IMR-90 (cell line): Measurements from ENCODE around the gene MYH6. TPM values are rescaled to one million over a fixed set of nuclear protein-coding genes. Genes with fewer than 3 reads are reported as not detected.

ENCODE experiments used
- ATAC-seq: fragments of 200-7000 bp; cut with Tn5 transposase; 2 replicates; pipeline ENCODE4 v1.9.1; 2020; ENCODE audit warnings: low read depth, mild to moderate bottlenecking, moderate library complexity
- BruUV-seq: library from RNA; stranded (reverse); fragments of 400-500 nt; replicated peaks from 2 replicates; lab custom pipeline; 2021; lab: Mats Ljungman, UMichigan
- CTCF ChIA-PET: fragments of 300-600 bp; formaldehyde crosslinking; extraction: SDS; loops from one replicate; lab custom pipeline; 2021; ENCODE audit warnings: antibody characterized with exemption; lab: Yijun Ruan, JAX
- POLR2A ChIA-PET: fragments of 300-600 bp; sonication (Branson Sonifier 250); formaldehyde crosslinking; loops from one replicate; lab custom pipeline; 2022; ENCODE audit warnings: antibody characterized with exemption; ENCODE audit not compliant: unreplicated experiment; lab: Charles Lee
- DNase-seq: peaks from one replicate; pipeline ENCODE4 v3.0.0; 2013
- H2AFZ ChIP-seq: replicated peaks from 2 replicates; pipeline ENCODE3; 2013; ENCODE audit warnings: low read length, mild to moderate bottlenecking; ENCODE audit not compliant: poor library complexity
- H2AK5ac ChIP-seq: 2 replicates; pipeline ENCODE4 v1.6.1; 2013; ENCODE audit warnings: low read depth, low read length, inconsistent platforms
- H2AK9ac ChIP-seq: replicated peaks from 2 replicates; pipeline ENCODE3; 2013; ENCODE audit warnings: mild to moderate bottlenecking, low read depth, low read length, moderate library complexity; ENCODE audit not compliant: poor library complexity
- H2BK120ac ChIP-seq: 2 replicates; pipeline ENCODE4 v1.6.1; 2013; ENCODE audit warnings: low read depth, low read length, inconsistent platforms
- H2BK15ac ChIP-seq: 3 replicates; pipeline ENCODE4 v1.6.1; 2013; ENCODE audit warnings: low read depth, low read length, inconsistent platforms
- H2BK20ac ChIP-seq: 2 replicates; pipeline ENCODE4 v1.6.1; 2013; ENCODE audit warnings: low read depth, mild to moderate bottlenecking, inconsistent platforms, low read length, moderate library complexity
- H2BK5ac ChIP-seq: 2 replicates; pipeline ENCODE4 v1.6.1; 2013; ENCODE audit warnings: mild to moderate bottlenecking, low read depth, low read length, inconsistent platforms; ENCODE audit not compliant: poor library complexity, severe bottlenecking
- H3K14ac ChIP-seq: replicated peaks from 2 replicates; pipeline ENCODE4 v1.6.1; 2013; ENCODE audit warnings: low read depth, low read length, inconsistent platforms
- H3K18ac ChIP-seq: 2 replicates; pipeline ENCODE4 v1.6.1; 2013; ENCODE audit warnings: low read depth, low read length, control low read depth
- H3K23ac ChIP-seq: 2 replicates; pipeline ENCODE4 v1.6.1; 2013; ENCODE audit warnings: low read depth, low read length, inconsistent platforms
- H3K27ac ChIP-seq: 2 replicates; pipeline ENCODE4 v1.5.1; 2013; ENCODE audit warnings: mild to moderate bottlenecking, control low read depth, low read length; ENCODE audit not compliant: insufficient read depth
- H3K27me3 ChIP-seq: 2 replicates; pipeline ENCODE4 v1.6.1; 2013; ENCODE audit warnings: low read length; ENCODE audit not compliant: control insufficient read depth, insufficient read depth
- H3K36me3 ChIP-seq: 2 replicates; pipeline ENCODE4 v1.6.1; 2013; ENCODE audit warnings: low read length, mixed read lengths; ENCODE audit not compliant: control insufficient read depth, insufficient read depth
- H3K4ac ChIP-seq: 2 replicates; pipeline ENCODE4 v1.6.1; 2013; ENCODE audit warnings: low read depth, low read length, inconsistent platforms
- H3K4me1 ChIP-seq: 2 replicates; pipeline ENCODE4 v1.6.1; 2013; ENCODE audit warnings: low read length, mixed read lengths; ENCODE audit not compliant: control insufficient read depth, insufficient read depth
- H3K4me2 ChIP-seq: 2 replicates; pipeline ENCODE4 v1.6.1; 2013; ENCODE audit warnings: low read depth, mild to moderate bottlenecking, control low read depth, low read length, moderate library complexity
- H3K4me3 ChIP-seq: 2 replicates; pipeline ENCODE4 v1.5.1; 2013; ENCODE audit warnings: low read depth, mild to moderate bottlenecking, control low read depth, low read length, moderate library complexity; ENCODE audit not compliant: insufficient read depth
- H3K56ac ChIP-seq: 2 replicates; pipeline ENCODE4 v1.6.1; 2013; ENCODE audit warnings: low read length, inconsistent platforms; ENCODE audit not compliant: insufficient read depth; ENCODE audit errors: extremely low read depth
- H3K79me1 ChIP-seq, 2 experiments: 2 replicates each; pipeline ENCODE4 v1.6.1; 2013; ENCODE audit warnings: low read length in 2 of 2, inconsistent platforms in 1 of 2, low read depth in 1 of 2
- H3K9ac ChIP-seq: 2 replicates; pipeline ENCODE4 v1.6.1; 2013; ENCODE audit warnings: low read depth, low read length, control low read depth
- H3K9me1 ChIP-seq: 2 replicates; pipeline ENCODE4 v1.6.1; 2013; ENCODE audit warnings: low read length, inconsistent platforms; ENCODE audit not compliant: insufficient read depth
- H3K9me3 ChIP-seq: 2 replicates; pipeline ENCODE4 v1.6.1; 2013; ENCODE audit warnings: low read length; ENCODE audit not compliant: control insufficient read depth, insufficient read depth
- H4K20me1 ChIP-seq: 2 replicates; pipeline ENCODE4 v1.6.1; 2013; ENCODE audit warnings: low read length, inconsistent platforms; ENCODE audit not compliant: insufficient read depth
- H4K5ac ChIP-seq: 2 replicates; pipeline ENCODE4 v1.6.1; 2013; ENCODE audit warnings: mild to moderate bottlenecking, low read depth, low read length, control low read depth
- H4K8ac ChIP-seq, 2 experiments: 2 replicates each; pipeline ENCODE4 v1.6.1; 2013; ENCODE audit warnings: low read depth in 2 of 2, low read length in 2 of 2, control low read depth in 1 of 2, inconsistent platforms in 1 of 2
- H4K91ac ChIP-seq: 2 replicates; pipeline ENCODE4 v1.6.1; 2013; ENCODE audit warnings: low read depth, low read length, inconsistent platforms; ENCODE audit not compliant: insufficient read depth
- CHD1 ChIP-seq: IDR thresholded peaks from 2 replicates; pipeline ENCODE4 v1.6.1; 2012; ENCODE audit warnings: low read depth, low read length, improper control_type of control experiment
- CTCF ChIP-seq: conservative IDR thresholded peaks from 2 replicates; pipeline ENCODE4 v1.5.1; 2012; ENCODE audit warnings: mild to moderate bottlenecking, low read depth, low read length, improper control_type of control experiment
- ELK1 ChIP-seq: fragments of 150-350 bp; IDR thresholded peaks from 2 replicates; pipeline ENCODE4 v1.6.1; 2016; ENCODE audit warnings: low read depth, mild to moderate bottlenecking, low read length, moderate library complexity, borderline replicate concordance
- MXI1 ChIP-seq: IDR thresholded peaks from 2 replicates; pipeline ENCODE4 v1.6.1; 2012; ENCODE audit warnings: low read depth, mild to moderate bottlenecking, low read length, moderate library complexity, borderline replicate concordance
- SMC3 ChIP-seq: fragments of 150-350 bp; IDR thresholded peaks from 2 replicates; pipeline ENCODE4 v1.6.1; 2016; ENCODE audit warnings: low read depth, mild to moderate bottlenecking, antibody characterized with exemption, low read length, moderate library complexity
- USF2 ChIP-seq: fragments of 150-350 bp; IDR thresholded peaks from 2 replicates; pipeline ENCODE4 v1.6.1; 2017; ENCODE audit warnings: mild to moderate bottlenecking, antibody characterized with exemption, low read length, low read depth
- WGBS, 2 experiments: methylation state at CpG; one replicate each; pipeline versions ENCODE4 v1.1.5 to v1.1.7; 2013; ENCODE audit warnings: missing lambda C conversion rate in 2 of 2; ENCODE audit not compliant: insufficient read length in 1 of 2; ENCODE audit errors: extremely low coverage in 2 of 2; 5-methylcytosine and 5-hydroxymethylcytosine counted together
- dilution Hi-C: fragments of 300-500 bp; cut with HindIII; formaldehyde crosslinking; loops from one replicate; pipeline ENCODE4 v1.14.3; 2018; ENCODE audit warnings: low sequenced_read_pairs; ENCODE audit not compliant: unreplicated experiment
- in situ Hi-C: fragments of 300-500 bp; cut with MboI; formaldehyde crosslinking; loops from 3 replicates; pipeline ENCODE4 v1.14.3; 2019; ENCODE audit warnings: low sequenced_read_pairs, inconsistent platforms, mixed read lengths
- intact Hi-C: fragments of 100-400 bp; cut with micrococcal nuclease; formaldehyde crosslinking; loops from 2 replicates; pipeline ENCODE4 v1.10.0; 2022
- polyA plus RNA-seq, 3 experiments: library from polyadenylated mRNA; depleted of rRNA; stranded (reverse); fragments of >200 nt; gene quantifications; 2 replicates each; pipeline ENCODE4 v1.2.3, GENCODE V29; 2012; ENCODE audit warnings: low replicate concordance in 1 of 3
- total RNA-seq: library from RNA; depleted of rRNA; stranded (reverse); fragments of >200 nt; gene quantifications from 2 replicates; pipeline ENCODE4 v1.2.3, GENCODE V29; 2012

MYH6 gene
- total and polyA plus RNA-seq, 2 of the 4 experiments (the other 2 are of a cell fraction): not detected

GRCh38 chr14:23356662-23357061 lies 51.4 kb downstream of the MYH6 start:
- H3K4ac ChIP-seq: no peak overlapping the region
- no peak for DNase-seq

More at GRCh38 chr14:23356662-23357061, 51.4 kb downstream of the MYH6 start:
- Histone ChIP-seq H4K5ac (no peak overlapping the region), H3K9me1 (peaks cover 6% of the 10 kb centered on the region; the same call in 1 of the 2 replicates), H4K20me1 (peaks cover 6% of the 10 kb centered on the region; the same call in 1 of the 2 replicates), H2BK5ac (no peak overlapping the region), H3K23ac (no peak overlapping the region), H2BK120ac (no peak overlapping the region), H3K14ac (no peak overlapping the region), H2AFZ (no peak overlapping the region), H3K4me1 (peaks cover 4% of the 10 kb centered on the region), H2BK15ac (no peak overlapping the region), H3K9me3 (no peaks in the 10 kb centered on the region), H3K56ac (no peak overlapping the region), H4K8ac (no peak overlapping the region), H2BK20ac (no peak overlapping the region), H2AK9ac (no peak overlapping the region), H3K4me2 (no peak overlapping the region), H3K36me3 (peaks cover 36% of the 10 kb centered on the region), H3K79me1 (peaks cover 4 to 15% of the 10 kb centered on the region in 2 experiments; a peak in 2 of 4 replicates), H2AK5ac (no peak overlapping the region), H3K9ac (no peak overlapping the region), H3K27ac (no peak overlapping the region), H3K27me3 (no peaks in the 10 kb centered on the region), H3K4me3 (no peak overlapping the region), H4K91ac (no peak overlapping the region), H3K18ac (no peak overlapping the region)
- POLR2A ChIA-PET: no interaction called here
- dilution Hi-C loops: no loop called here
- TF ChIP-seq MXI1: no peak
- no peak for TF ChIP-seq ELK1
- no peak for TF ChIP-seq CTCF
- no peak for TF ChIP-seq SMC3
- no peak for TF ChIP-seq CHD1
- TF ChIP-seq USF2: no peak
- no peak for ATAC-seq
- in situ Hi-C loops: no loop called here
- CTCF ChIA-PET: no interaction called here
- 96% methylated on average over 4 of the region's 4 CpGs; no CpG with 5 or more reads in 1 of the 2 experiments for WGBS, 2 experiments
- no TSS peak for BruUV-seq
- intact Hi-C loops: no loop called here
